GM18526 (cell line): ENCODE measurements around the gene REEP3.

ENCODE experiments used
- POLR2A ChIP-seq: IDR thresholded peaks from 3 replicates; pipeline ENCODE4 v1.6.1; 2011; ENCODE audit not compliant: insufficient read length; ENCODE audit errors: extremely low read depth

Gene REEP3, protein sequence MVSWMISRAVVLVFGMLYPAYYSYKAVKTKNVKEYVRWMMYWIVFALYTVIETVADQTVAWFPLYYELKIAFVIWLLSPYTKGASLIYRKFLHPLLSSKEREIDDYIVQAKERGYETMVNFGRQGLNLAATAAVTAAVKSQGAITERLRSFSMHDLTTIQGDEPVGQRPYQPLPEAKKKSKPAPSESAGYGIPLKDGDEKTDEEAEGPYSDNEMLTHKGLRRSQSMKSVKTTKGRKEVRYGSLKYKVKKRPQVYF

DNA sequence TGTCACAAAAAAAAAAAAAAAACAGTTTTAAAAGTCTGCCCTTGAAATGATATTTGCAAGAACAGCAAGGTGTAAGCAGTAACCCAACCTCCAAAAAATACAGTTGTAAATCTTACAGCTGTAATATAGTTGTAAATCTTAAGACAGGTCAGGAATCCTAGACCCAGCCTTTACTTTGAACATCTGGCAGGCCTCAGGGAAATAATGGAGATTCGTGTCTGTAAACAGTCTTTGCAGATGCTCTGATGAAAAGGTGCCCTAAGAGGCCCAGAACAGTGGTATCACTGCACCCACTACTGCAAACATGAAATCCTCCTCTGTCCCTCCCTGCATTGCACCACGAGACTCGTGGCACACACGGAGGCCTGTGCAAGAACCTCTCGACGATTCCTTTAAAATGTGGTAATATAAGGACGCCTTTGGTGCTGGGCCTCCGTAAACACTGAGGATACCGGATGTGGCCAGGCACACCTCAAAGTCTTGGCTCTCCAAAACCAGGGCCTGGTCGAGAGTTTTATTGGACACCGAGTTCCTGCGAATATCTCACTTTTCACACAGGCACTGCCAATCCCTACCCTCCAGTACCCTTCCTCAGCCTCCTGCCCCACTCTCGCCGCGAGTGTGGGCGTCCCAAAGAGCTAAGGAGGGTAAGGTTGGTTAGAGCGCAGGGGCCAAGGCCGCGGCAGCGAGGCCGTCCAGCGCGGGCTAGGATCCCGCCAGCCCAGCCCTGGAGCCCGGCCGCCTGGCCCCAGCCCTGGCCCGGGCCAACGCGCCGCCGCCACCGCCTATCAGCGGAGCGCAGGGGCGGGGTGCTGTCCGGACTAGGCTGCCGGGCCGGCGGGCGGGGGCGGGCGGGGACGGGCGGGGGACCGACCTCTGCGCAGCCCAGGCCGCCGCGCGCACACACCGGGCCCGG is at the start of gene REEP3:
Gene REEP3, plus strand, starts transcription at position 902 of the 916 bp plus-strand sequence. CDS start 145 bp downstream, outside the sequence.
- TF ChIP-seq POLR2A = peak; percentile 42

DNA sequence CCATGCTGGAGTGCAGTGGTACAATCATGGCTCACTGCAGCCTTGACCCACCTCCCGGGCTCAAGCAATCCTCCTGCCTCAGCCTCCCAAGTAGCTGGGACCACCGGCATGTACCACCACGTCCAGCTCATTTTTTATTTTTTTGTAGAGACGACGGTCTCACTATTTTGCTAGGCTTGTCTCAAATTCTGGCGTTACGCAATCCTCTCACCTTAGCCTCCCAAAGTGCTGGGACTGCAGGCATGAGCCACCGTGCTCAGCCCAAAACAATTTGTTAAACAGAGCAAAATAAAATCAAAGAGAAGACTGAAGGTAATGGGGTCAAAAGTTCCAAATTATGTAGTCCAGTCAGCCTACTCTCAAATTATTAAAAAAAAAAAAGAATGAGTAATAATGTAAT is 46.7 kb upstream of the REEP3 start:
- no peak for TF ChIP-seq POLR2A

DNA sequence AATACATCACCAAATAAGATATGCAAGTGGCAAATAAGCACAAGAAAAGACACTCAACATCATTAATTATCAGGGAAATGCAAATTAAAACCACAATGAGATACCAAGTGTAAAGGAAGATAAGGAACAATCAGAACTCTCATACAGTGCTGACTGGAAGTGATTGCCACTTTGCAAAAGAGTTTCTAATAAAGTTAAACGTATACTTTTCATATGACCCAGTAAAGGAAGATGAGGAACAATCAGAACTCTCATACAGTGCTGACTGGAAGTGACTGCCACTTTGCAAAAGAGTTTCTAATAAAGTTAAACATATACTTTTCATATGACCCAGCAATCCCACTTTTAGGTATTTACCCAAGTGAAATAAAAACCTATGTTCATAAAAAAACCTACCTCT is 43.3 kb upstream of the REEP3 start:
- no peak for TF ChIP-seq POLR2A

DNA sequence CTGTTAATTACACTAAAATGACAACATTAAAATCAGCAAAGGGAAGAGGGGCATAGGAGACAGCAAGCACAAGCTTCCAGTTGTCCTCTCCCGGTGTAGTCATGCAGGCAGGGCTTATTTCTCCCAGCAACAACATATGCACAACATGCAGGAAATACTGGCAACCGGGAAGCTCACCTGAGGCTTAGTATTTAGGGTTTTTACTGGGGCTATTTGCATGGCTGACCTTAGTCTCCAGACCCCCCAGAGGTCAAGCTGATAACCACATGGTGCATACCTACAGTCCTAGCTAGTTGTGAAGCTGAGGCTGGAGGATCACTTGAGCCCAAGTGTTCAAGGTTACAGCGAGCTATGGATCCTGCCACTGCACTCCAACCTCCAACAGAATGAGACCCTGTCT is 42.6 kb upstream of the REEP3 start:
- no peak for TF ChIP-seq POLR2A

DNA sequence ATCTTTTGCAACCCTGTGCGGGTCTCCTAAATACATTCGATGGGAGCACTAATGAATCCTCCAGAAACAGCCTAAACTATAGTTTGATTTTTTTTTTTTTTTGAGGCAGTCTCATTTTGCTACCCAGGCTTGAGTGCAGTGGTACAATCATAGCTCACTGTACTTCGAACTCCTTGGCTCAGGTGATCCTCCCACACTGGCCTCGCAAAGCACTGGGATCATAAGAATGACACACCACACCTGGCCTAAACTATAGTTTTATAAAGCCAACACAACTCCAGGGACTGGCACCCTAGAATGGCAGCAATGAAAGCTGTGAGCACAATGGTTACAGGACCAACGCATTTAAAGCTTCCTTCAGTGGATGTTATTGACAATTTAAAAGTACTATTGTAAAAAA is 41.0 kb upstream of the REEP3 start:
- no peak for TF ChIP-seq POLR2A

DNA sequence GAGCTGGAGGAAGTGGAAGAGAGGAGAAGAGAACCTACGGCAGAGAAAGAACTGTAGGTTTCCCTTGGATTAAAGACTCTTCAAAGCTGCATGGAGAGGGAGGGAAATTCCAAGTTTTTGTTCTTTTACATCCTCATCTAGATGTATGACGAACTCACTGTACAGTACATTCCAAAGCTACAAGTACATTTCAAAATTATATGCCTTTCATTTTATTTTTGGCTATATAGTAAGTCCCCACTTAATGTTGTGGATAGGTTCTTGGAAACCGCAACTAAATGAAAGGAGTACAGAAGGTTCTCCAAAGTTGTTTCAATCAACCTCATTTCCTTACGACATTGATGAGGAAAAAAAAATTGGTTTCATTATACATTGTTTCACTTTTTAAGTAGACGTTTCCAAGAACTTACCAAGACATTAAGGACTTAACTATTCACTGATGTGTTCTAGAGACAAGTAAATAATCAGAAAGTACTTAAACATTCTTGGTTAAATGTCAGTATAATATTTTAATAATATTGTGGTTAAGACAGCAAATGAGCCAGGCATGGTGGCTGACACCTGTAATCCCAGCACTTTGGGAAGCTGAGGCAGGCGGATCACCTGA is 39.3 kb upstream of the REEP3 start:
- TF ChIP-seq POLR2A = no peak

DNA sequence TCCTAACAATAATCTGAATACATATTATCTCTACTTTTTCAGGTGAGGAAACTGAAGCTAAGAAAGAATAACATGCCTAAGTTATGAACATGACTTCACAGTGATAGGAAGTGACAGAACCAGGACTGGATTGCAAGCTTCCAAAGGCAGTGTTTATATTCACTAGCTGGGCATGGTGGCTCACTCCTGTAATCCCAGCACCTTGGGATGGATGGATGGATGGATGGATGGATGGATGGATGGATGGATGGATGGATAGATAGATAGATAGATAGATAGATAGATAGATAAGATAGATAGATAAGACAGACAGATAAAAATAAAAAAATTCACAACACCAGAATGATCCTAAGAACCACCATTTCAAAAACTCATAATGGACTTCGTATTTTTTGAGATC is 37.2 kb upstream of the REEP3 start:
- no peak for TF ChIP-seq POLR2A

DNA sequence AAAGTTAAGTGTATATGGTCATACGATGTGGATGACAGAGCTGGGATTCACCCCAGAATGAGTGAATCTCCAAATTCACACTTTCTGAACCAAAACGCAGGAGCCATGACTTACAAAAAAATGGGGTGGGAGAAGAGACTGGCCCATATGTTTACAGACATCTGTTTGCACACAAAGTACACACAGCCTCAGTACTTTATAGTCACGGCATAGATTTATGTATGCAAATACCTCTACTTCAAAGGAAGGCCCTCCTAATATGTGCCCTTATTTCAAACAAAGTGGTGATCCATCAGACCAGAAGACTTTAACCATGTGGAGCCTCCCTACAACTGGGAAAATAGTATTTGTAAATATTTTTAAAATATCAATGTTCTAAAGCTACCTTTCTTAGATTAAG is 33.2 kb upstream of the REEP3 start:
- TF ChIP-seq POLR2A = no peak

DNA sequence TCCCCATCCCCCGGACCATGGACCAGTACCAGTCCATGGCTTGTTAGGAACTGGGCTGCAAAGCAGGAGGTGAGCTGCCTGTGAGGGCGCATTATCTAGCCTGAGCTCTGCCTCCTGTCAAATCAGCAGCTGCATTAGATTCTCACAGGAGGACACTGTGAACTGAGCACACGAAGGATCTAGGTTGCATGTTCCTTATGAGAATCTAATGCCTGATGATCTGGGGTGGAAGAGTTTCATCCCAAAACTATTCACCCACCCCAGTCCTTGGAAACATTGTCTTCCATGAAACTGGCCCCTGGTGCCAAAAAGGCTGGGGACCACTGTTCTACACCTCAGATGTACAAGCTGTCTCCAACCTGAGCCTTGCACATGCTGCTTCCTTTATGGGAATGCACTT is 31.4 kb upstream of the REEP3 start:
- no peak for TF ChIP-seq POLR2A

DNA sequence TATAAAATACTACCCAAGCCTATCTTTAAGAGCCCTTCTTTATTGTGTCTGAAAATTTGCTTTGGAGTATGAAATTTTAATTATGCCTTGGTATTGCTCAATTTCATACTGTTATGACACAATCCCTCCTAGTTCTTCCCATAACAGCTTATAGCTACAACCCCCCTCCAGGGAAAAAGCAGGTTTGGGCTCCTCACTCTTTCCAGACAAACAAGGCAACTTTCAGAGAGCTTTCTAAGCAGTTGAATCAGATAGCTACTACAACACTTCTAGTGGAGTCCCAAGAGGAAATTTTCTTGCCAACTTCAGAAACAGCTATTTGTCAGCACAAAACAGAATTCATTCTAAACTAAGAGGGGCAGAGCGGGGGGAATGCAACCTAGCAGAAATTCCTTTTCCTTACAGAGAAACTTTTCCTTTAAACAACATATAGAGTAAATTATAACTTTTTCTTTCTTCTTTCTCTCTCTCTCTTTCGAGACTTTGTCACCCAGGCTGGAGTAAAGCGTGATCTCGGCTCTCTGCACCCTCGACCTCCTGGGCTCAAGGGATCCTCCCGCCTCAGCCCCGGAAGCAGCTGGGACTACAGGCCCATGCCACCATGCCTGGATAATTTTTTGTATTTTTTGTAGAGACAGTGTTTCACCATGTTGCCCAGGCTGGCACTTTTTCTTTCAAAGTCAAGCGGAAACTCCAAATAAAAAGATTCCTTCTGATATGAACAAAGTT is 29.4 kb upstream of the REEP3 start:
- no peak for TF ChIP-seq POLR2A

DNA sequence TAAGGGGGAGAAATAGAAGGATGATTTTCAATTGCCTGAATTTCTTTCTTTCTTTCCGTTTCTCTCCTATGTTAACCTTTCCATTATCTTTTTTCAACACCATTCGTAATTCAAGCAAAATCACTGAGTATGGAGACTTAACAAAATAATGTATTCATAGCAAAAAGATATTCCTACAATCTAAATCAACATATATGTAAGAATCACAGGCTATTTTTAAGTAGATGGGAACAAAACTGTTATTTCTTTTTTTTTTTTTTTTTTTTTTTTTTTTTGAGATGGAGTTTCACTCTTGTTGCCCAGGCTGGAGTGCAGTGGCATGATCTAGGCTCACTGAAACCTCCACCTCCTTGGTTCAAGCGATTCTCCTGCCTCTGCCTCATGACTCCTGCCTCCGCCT is 28.2 kb upstream of the REEP3 start:
- TF ChIP-seq POLR2A = no peak

DNA sequence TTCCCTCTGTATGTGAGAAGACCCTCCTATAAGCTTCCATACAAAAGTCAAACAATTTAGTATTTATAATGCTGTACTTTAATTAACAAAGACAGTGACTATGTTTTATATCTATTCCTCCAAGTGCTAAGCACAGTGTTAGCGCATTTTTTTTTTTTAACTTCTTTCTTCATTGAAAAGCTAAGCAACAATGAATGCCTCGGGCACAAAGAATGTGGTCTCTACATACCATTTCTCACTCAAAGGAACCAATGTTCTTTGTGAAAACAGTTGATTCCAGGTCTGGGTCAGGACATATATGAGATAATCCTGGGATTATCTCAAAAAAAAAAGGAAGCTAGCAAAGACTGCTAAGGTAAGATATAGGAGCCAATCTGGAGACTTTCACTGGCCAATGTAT is 26.2 kb upstream of the REEP3 start:
- TF ChIP-seq POLR2A = no peak

DNA sequence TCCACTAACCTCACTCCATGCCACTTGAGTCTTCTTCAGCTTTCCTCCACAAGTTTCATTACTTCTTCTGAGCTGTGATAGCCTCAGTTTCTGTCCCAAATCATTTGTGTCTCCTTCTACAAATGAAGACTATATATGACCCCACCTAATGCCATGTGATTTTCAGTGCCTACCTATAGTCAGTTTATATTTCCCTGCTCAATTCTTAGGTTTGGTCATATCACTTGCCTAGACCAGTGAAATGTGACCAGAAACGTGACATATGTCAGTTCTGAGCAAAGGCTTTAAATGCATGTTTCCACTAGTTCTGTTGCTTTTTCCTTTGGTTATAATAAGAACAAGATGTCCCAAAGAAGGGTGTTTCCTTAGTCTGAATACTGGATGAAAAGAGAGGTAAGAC is 24.6 kb upstream of the REEP3 start:
- TF ChIP-seq POLR2A = no peak

DNA sequence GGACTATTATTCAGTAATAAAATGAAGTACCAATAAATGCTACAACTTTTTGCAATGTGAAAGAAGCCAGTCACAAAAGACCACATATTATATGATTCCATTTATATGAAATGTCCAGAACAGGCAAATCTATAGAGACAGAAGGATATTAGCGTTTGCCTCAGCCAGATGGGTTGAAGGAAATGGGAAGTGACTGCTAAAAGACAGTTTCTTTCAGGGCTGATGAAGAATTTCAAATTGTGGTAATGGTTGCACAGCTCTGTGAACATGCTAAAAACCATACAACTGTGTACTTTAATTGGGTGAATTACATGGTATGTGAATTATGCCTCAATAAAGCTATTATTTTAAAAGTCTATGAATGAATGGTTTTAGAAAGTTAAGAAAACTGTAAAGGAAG is 23.9 kb upstream of the REEP3 start:
- TF ChIP-seq POLR2A = no peak

DNA sequence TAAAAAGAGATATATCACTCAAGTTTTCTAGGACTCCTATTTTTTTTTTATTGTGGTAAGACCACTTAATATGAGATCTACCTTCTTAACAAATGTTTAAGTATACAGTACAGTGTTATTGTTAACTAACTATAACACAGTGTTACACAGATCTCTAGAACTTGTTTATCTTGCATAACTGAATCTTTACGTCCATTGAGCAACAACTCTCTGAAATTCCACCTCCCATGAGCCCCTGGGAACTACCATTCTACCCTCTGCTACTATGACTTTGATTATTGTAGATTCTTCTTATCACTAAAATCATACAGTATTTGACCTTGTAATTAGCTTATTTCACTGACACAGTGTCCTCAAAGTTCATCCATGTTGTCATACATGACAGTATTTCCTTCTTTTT is 22.5 kb upstream of the REEP3 start:
- no peak for TF ChIP-seq POLR2A

DNA sequence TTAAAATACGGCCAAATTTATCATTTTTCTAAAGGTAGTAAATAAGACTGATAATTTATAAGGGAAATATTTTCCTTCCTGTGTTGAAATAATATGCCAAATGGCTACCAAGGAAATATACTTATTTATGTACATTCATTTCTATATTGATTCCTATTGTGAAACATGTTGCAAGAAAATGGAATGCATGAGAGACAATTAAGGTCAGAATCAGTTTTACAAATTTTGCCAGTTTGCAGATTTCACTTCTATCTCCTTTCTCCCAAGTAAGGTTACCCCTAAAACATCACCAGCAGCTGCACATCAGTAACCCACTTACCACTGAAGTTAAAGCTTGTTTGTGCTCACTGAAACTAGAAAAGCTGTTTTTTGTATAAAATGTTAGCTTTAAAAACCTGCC is 19.2 kb upstream of the REEP3 start:
- no peak for TF ChIP-seq POLR2A

DNA sequence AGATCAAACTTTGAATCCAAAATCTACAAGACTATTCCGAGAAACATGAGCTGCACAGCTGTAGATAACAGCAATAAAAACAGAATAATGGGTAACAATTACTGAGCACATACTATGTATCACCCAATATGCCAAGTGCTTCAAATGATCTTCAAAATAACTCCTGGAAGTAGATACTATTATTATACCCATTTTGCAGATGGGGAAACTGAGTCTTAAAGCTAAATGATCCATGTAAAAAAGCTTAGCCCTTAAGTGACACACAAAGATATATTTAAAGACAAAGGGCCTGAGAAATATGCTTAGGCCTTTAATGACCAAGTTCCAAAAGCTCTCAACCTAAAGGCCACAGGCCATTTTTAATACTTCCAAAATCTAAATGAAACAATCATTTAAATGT is 18.4 kb upstream of the REEP3 start:
- TF ChIP-seq POLR2A = no peak
